SK-N-SH (cell line): Measurements from ENCODE around the gene MON2. TPM values are rescaled to one million over a fixed set of nuclear protein-coding genes. Genes with fewer than 3 reads are reported as not detected.
"Not testable (repeated sequence)": the region's sequence is repeated elsewhere in the genome, so short reads cannot be mapped to it uniquely, and the experiment has no call there.

Source experiments
- CTCF ChIA-PET: fragments of 300-600, 350-600 bp; formaldehyde crosslinking; extraction: SDS; loops from one replicate; lab custom pipeline; 2021; lab: Yijun Ruan, JAX
- POLR2A ChIA-PET: fragments of 350-600 bp; sonication (Branson Sonifier 250); formaldehyde crosslinking; extraction: SDS; loops from one replicate; lab custom pipeline; 2020; ENCODE audit warnings: antibody characterized with exemption, inconsistent platforms; lab: Yijun Ruan, JAX
- DNase-seq: peaks from one replicate; pipeline ENCODE4 v3.0.0; 2012
- H2AFZ ChIP-seq: fragments of 200-600 bp; sonication (generic); 2 replicates; pipeline ENCODE4 v1.8.1; 2016; ENCODE audit warnings: antibody characterized with exemption, mild to moderate bottlenecking, low read depth
- H3F3A ChIP-seq: fragments of 200-600 bp; sonication (generic); replicated peaks from 2 replicates; pipeline ENCODE3; 2016; ENCODE audit warnings: antibody characterized with exemption, mild to moderate bottlenecking; ENCODE audit not compliant: insufficient read depth
- H3K27ac ChIP-seq, 2 experiments: fragments of 200-500 bp in 1 of 2; fragments of 200-600 bp in 1 of 2; sonication (Bioruptor generic) in 1 of 2; sonication (generic), shearing (Covaris generic) in 1 of 2; 2 replicates each; pipeline versions ENCODE4 v1.5.1 to v1.6.1; 2014 to 2016; ENCODE audit warnings: low read depth in 2 of 2, inconsistent platforms in 1 of 2, low read length in 1 of 2, mild to moderate bottlenecking in 1 of 2, mixed read lengths in 1 of 2
- H3K27me3 ChIP-seq: fragments of 200-600 bp; sonication (generic), shearing (Covaris generic); 2 replicates; pipeline ENCODE4 v1.6.1; 2016; ENCODE audit warnings: mixed run types; ENCODE audit not compliant: insufficient read depth
- H3K36me3 ChIP-seq, 2 experiments: fragments of 200-500 bp in 1 of 2; fragments of 200-600 bp in 1 of 2; sonication (Bioruptor generic) in 1 of 2; sonication (generic) in 1 of 2; replicated peaks in 1 of 2; 2 replicates each; pipeline versions ENCODE3 to v1.5.1; 2014 to 2016; ENCODE audit warnings: low read length in 1 of 2, mild to moderate bottlenecking in 1 of 2; ENCODE audit not compliant: insufficient read depth in 2 of 2, control insufficient read depth in 1 of 2
- H3K4me1 ChIP-seq, 2 experiments: fragments of 200-500 bp in 1 of 2; fragments of 200-600 bp in 1 of 2; sonication (Bioruptor generic) in 1 of 2; sonication (generic), shearing (Covaris generic) in 1 of 2; 2 replicates each; pipeline versions ENCODE4 v1.5.1 to v1.6.1; 2014 to 2016; ENCODE audit warnings: low read depth in 1 of 2, low read length in 1 of 2, mixed run types in 1 of 2; ENCODE audit not compliant: insufficient read depth in 2 of 2, control insufficient read depth in 1 of 2
- H3K4me2 ChIP-seq: fragments of 200-600 bp; sonication (generic), shearing (Covaris generic); 2 replicates; pipeline ENCODE4 v1.6.1; 2017; ENCODE audit warnings: mixed run types
- H3K4me3 ChIP-seq, 2 experiments: fragments of 200-500 bp in 1 of 2; fragments of 200-600 bp in 1 of 2; sonication (Bioruptor generic) in 1 of 2; sonication (generic), shearing (Covaris generic) in 1 of 2; 2 replicates each; pipeline versions ENCODE4 v1.5.1 to v1.8.1; 2014 to 2016; ENCODE audit warnings: low read depth in 2 of 2, inconsistent platforms in 1 of 2, low read length in 1 of 2, mild to moderate bottlenecking in 1 of 2, mixed read lengths in 1 of 2, moderate library complexity in 1 of 2
- H3K79me2 ChIP-seq: fragments of 200-600 bp; sonication (generic); 2 replicates; pipeline ENCODE4 v1.8.1; 2017; ENCODE audit warnings: mild to moderate bottlenecking; ENCODE audit not compliant: insufficient read depth
- H3K9ac ChIP-seq: fragments of 200-600 bp; sonication (generic); 2 replicates; pipeline ENCODE4 v1.6.1; 2017; ENCODE audit warnings: mixed run types
- H3K9me2 ChIP-seq: fragments of 200-600 bp; sonication (generic); 2 replicates; pipeline ENCODE4 v1.6.1; 2017; ENCODE audit warnings: mixed run types
- H3K9me3 ChIP-seq: fragments of 200-600 bp; sonication (generic); 2 replicates; pipeline ENCODE4 v1.6.1; 2017; ENCODE audit warnings: mixed run types, mild to moderate bottlenecking, moderate library complexity
- H4K20me1 ChIP-seq: fragments of 200-600 bp; sonication (generic); 2 replicates; pipeline ENCODE4 v1.6.1; 2017; ENCODE audit warnings: mild to moderate bottlenecking, mixed run types; ENCODE audit not compliant: insufficient read depth
- FOSL2 ChIP-seq: IDR thresholded peaks from 2 replicates; pipeline ENCODE4 v1.4.0; 2012; ENCODE audit warnings: low read depth, mild to moderate bottlenecking, moderate library complexity, borderline replicate concordance
- GABPA ChIP-seq: IDR thresholded peaks from 2 replicates; pipeline ENCODE4 v1.4.0; 2012; ENCODE audit warnings: low read depth, mild to moderate bottlenecking
- JUND ChIP-seq: IDR thresholded peaks from 2 replicates; pipeline ENCODE4 v1.4.0; 2012
- NRF1 ChIP-seq: IDR thresholded peaks from 2 replicates; pipeline ENCODE4 v1.6.1; 2012; ENCODE audit warnings: low read depth, mild to moderate bottlenecking, low read length
- POLR2AphosphoS5 ChIP-seq: IDR thresholded peaks from 2 replicates; pipeline ENCODE4 v1.6.1; 2012; ENCODE audit warnings: low read depth, low read length
- RCOR1 ChIP-seq: fragments of 150-350 bp; IDR thresholded peaks from 2 replicates; pipeline ENCODE4 v1.6.1; 2017; ENCODE audit warnings: antibody characterized with exemption, low read length
- RFX5 ChIP-seq: IDR thresholded peaks from 2 replicates; pipeline ENCODE4 v1.6.1; 2012; ENCODE audit warnings: mild to moderate bottlenecking, improper control_type of control experiment, low read length
- WGBS: methylation state at CpG from one replicate; pipeline ENCODE4 v1.1.6; 2017; ENCODE audit warnings: low lambda C conversion rate; 5-methylcytosine and 5-hydroxymethylcytosine counted together
- polyA plus RNA-seq, 3 experiments: library from polyadenylated mRNA; depleted of rRNA; stranded (reverse); fragments of >200 nt; gene quantifications; 2 replicates each; pipeline ENCODE4 v1.2.3, GENCODE V29; 2012
- TF ChIP-seq, protein P1 (sequence below): IDR thresholded peaks from 2 replicates; pipeline ENCODE4 v1.4.0; 2012; ENCODE audit warnings: low read depth, borderline replicate concordance
- TF ChIP-seq, protein P2 (sequence below): fragments of 200-600 bp; sonication (generic); IDR thresholded peaks from 2 replicates; pipeline ENCODE4 v1.6.1; 2017; ENCODE audit warnings: antibody characterized with exemption, mild to moderate bottlenecking, moderate library complexity

MON2 gene
- polyA plus RNA-seq, 1 of the 3 experiments (the other 2 are of a cell fraction) = 4.4 TPM

DNA sequence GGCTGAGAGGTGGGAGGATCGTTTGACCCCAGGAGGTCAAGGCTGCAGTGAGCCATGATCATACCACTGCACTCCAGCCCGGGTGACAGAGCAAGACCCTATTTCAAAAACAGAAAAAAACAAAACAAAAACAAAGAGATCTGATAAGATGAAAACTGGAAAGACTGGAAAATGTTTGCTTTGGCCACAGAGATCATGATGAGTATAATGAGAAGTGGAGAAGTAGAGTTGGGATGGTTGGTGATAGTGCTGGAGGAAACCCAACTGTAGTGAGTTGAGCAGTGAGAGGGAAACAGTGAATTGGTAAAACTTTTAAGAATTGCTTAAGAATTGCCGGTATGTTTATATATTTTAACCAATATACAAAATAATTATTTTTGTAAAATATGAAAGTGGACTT, 39.2 kb downstream of the MON2 start:
- no peak overlapping the region for H2AFZ ChIP-seq
- ChIA-PET CTCF (no interaction called here), POLR2A (no interaction called here)
- H3F3A ChIP-seq = peaks cover 9% of the 10 kb centered on the region
- H3K4me1 ChIP-seq = no peaks in the 10 kb centered on the region
- TF ChIP-seq JUND (no peak), NRF1 (no peak), GABPA (no peak), RCOR1 (no peak), POLR2AphosphoS5 (no peak), RFX5 (no peak)
- TF ChIP-seq, protein P1, sequence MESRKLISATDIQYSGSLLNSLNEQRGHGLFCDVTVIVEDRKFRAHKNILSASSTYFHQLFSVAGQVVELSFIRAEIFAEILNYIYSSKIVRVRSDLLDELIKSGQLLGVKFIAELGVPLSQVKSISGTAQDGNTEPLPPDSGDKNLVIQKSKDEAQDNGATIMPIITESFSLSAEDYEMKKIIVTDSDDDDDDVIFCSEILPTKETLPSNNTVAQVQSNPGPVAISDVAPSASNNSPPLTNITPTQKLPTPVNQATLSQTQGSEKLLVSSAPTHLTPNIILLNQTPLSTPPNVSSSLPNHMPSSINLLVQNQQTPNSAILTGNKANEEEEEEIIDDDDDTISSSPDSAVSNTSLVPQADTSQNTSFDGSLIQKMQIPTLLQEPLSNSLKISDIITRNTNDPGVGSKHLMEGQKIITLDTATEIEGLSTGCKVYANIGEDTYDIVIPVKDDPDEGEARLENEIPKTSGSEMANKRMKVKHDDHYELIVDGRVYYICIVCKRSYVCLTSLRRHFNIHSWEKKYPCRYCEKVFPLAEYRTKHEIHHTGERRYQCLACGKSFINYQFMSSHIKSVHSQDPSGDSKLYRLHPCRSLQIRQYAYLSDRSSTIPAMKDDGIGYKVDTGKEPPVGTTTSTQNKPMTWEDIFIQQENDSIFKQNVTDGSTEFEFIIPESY = no peak
- TF ChIP-seq, protein P2, sequence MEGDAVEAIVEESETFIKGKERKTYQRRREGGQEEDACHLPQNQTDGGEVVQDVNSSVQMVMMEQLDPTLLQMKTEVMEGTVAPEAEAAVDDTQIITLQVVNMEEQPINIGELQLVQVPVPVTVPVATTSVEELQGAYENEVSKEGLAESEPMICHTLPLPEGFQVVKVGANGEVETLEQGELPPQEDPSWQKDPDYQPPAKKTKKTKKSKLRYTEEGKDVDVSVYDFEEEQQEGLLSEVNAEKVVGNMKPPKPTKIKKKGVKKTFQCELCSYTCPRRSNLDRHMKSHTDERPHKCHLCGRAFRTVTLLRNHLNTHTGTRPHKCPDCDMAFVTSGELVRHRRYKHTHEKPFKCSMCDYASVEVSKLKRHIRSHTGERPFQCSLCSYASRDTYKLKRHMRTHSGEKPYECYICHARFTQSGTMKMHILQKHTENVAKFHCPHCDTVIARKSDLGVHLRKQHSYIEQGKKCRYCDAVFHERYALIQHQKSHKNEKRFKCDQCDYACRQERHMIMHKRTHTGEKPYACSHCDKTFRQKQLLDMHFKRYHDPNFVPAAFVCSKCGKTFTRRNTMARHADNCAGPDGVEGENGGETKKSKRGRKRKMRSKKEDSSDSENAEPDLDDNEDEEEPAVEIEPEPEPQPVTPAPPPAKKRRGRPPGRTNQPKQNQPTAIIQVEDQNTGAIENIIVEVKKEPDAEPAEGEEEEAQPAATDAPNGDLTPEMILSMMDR = no peak
- no peak for DNase-seq
- H3K79me2 ChIP-seq = peaks cover 5% of the 10 kb centered on the region
- H3K27me3 ChIP-seq = no peaks in the 10 kb centered on the region
- no peaks in the 10 kb centered on the region for H3K9me3 ChIP-seq
- H3K4me2 ChIP-seq = no peak overlapping the region
- H3K27ac ChIP-seq = no peak overlapping the region
- H3K4me3 ChIP-seq = no peak overlapping the region
- H3K36me3 ChIP-seq = peaks cover 28 to 78% of the 10 kb centered on the region in 2 experiments
- H4K20me1 ChIP-seq = no peaks in the 10 kb centered on the region
- no peaks in the 10 kb centered on the region for H3K9me2 ChIP-seq
- WGBS = 93% methylated on average over 3 of the region's 3 CpGs
- H3K9ac ChIP-seq = no peak overlapping the region

DNA sequence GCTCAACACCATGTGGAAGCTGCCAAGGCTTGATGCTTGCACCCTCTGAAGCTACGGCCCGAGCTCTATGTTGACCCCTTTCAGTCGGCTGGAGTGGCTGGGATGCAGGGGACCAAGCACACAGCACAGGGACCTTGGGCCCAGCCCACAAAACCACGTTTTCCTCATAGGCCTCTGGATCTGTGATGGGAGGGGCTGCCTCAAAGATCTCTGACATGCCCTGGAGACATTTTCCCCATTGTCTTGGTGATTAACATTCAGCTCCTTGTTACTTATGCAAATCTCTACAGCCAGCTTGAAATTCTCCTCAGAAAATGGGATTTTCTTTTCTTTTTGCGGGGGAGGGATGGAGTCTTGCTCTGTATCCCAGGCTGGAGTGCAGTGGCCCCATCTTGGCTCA, 46.3 kb downstream of the MON2 start:
- H3K79me2 ChIP-seq = no peaks in the 10 kb centered on the region
- POLR2A ChIA-PET = no interaction called here
- no peaks in the 10 kb centered on the region for H3K9me3 ChIP-seq
- H3K27me3 ChIP-seq = no peaks in the 10 kb centered on the region
- 100% methylated on average over 2 of the region's 5 CpGs for WGBS
- no peaks in the 10 kb centered on the region for H4K20me1 ChIP-seq
- CTCF ChIA-PET = interaction anchor here (1.1 kb wide), 1 partner anchor 108 kb away, joined by 3 read pairs; no protein-coding TSS in a partner anchor
- no peak for TF ChIP-seq FOSL2
- no peaks in the 10 kb centered on the region for H3K9me2 ChIP-seq
- no peak for DNase-seq
- H3K4me2 ChIP-seq = no peak overlapping the region
- no peak overlapping the region for H3K27ac ChIP-seq
- H3K4me1 ChIP-seq = no peaks in the 10 kb centered on the region; a peak in 1 of 4 replicates
- H3K4me3 ChIP-seq = no peak overlapping the region
- H3K9ac ChIP-seq = no peak overlapping the region
- H2AFZ ChIP-seq = no peak overlapping the region
- H3F3A ChIP-seq = peaks cover 5% of the 10 kb centered on the region
- H3K36me3 ChIP-seq = peaks cover 10 to 65% of the 10 kb centered on the region in 2 experiments

DNA sequence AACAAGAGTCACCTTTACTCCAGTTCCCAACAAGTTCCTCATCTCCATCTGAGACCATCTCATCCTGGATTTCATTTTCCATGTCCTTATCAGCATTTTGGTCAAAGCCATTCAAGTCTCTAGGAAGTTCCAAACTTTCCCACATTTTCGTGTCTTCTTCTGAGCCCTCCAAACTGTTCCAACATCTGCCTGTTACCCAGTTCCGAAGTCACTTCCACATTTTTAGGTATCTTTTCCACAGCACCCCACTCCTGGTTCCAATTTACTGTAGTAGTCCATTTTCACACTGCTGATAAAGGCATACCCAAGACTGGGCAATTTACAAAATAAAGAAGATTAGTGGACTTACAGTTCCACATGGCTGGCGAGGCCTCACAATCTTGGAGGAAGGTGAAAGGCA, 47.5 kb downstream of the MON2 start:
- WGBS = 93% methylated on average over 3 of the region's 3 CpGs
- DNase-seq, H3K4me3 ChIP-seq, H3K79me2 ChIP-seq, H3K9me2 ChIP-seq, H3K4me1 ChIP-seq, H2AFZ ChIP-seq, H3K4me2 ChIP-seq, H3F3A ChIP-seq, H4K20me1 ChIP-seq, H3K27me3 ChIP-seq, POLR2A ChIA-PET, CTCF ChIA-PET, H3K27ac ChIP-seq, H3K9ac ChIP-seq, H3K9me3 ChIP-seq: not testable (repeated sequence)
- peaks cover 4 to 62% of the 10 kb centered on the region in 2 experiments for H3K36me3 ChIP-seq
